ENCODE results near the gene CTTNBP2NL. TPM values are rescaled to one million over a fixed set of nuclear protein-coding genes. Genes with fewer than 3 reads are reported as not detected.

The CTTNBP2NL gene
- total and polyA plus RNA-seq, 2 of the 4 experiments (the other 2 are of a cell fraction), result 12.4 to 22.0 TPM

DNA sequence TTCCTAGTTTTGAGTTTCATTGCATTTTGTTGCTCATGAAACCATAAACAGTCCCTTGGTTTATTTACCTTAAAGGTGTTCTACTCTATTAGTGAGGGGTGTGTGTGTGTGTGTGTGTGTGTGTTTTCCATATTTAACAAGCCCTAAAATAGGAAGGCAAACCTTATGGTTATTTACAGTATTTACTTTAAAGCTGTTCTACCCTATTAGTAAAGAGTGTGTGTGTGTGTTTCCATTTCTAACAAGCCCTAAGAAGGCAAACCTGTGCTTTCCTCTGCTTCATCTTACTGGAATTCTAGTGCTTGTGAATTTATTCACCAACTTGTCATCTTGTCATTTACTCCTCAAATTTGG lies 53.6 kb downstream of the CTTNBP2NL start:
- H2BK5ac ChIP-seq (ENCODE audit: low read depth, low read length, poor library complexity, severe bottlenecking), result peak overlapping the region; percentile 63
- in situ Hi-C loops (cut with MboI; ENCODE audit: low sequenced_read_pairs), result no loop called here
- H2BK120ac ChIP-seq (ENCODE audit: low read depth, low read length), result no peak overlapping the region
- no peaks in the 10 kb centered on the region for H3K9me3 ChIP-seq (ENCODE audit: control insufficient read depth, insufficient read depth, low read length)
- no peak overlapping the region for H3K14ac ChIP-seq (replicated peaks; ENCODE audit: low read depth, low read length)
- peaks cover 12% of the 10 kb centered on the region for H3K9me1 ChIP-seq (ENCODE audit: insufficient read depth, low read length)
- ATAC-seq (ENCODE audit: low read depth) (no peak), DNase-seq (no peak)
- dilution Hi-C loops (cut with HindIII; ENCODE audit: low sequenced_read_pairs, unreplicated experiment), result no loop called here
- H3K4me3 ChIP-seq (ENCODE audit: insufficient read depth, low read depth, low read length), result no peak overlapping the region
- BruUV-seq (replicated peaks), result no TSS peak
- no peak overlapping the region for H2AK9ac ChIP-seq (replicated peaks; ENCODE audit: low read depth, low read length, poor library complexity)
- H4K5ac ChIP-seq (ENCODE audit: low read depth, low read length), result no peak overlapping the region
- H3K79me1 ChIP-seq (ENCODE audit: low read depth in 1 of 2, low read length in 2 of 2), result peaks cover 30 to 77% of the 10 kb centered on the region in 2 experiments
- H3K4ac ChIP-seq (ENCODE audit: low read depth, low read length), result no peak overlapping the region
- peaks cover 19% of the 10 kb centered on the region for H3K36me3 ChIP-seq (ENCODE audit: control insufficient read depth, insufficient read depth, low read length)
- H4K8ac ChIP-seq (ENCODE audit: low read depth in 2 of 2, low read length in 2 of 2), result no peak overlapping the region
- intact Hi-C loops (cut with micrococcal nuclease), result loop anchor here (5.0 kb wide), 1 partner anchor 47 kb away; no protein-coding TSS in a partner anchor
- H3K27me3 ChIP-seq (ENCODE audit: control insufficient read depth, insufficient read depth, low read length), result no peaks in the 10 kb centered on the region
- no peak overlapping the region for H3K4me2 ChIP-seq (ENCODE audit: low read depth, low read length)
- no peak overlapping the region for H3K9ac ChIP-seq (ENCODE audit: low read depth, low read length)
- H3K56ac ChIP-seq (ENCODE audit: extremely low read depth, insufficient read depth, low read length), result no peak overlapping the region
- ChIA-PET POLR2A (ENCODE audit: unreplicated experiment) (no interaction called here), CTCF (interaction anchor here (0.8 kb wide), 1 partner anchor 16 kb away, joined by 3 read pairs; no protein-coding TSS in a partner anchor)
- H3K18ac ChIP-seq (ENCODE audit: low read depth, low read length), result no peak overlapping the region
- H2BK20ac ChIP-seq (ENCODE audit: low read depth, low read length), result no peak overlapping the region
- no peak overlapping the region for H2AFZ ChIP-seq (replicated peaks; ENCODE audit: low read length, poor library complexity)
- TF ChIP-seq, protein P1, sequence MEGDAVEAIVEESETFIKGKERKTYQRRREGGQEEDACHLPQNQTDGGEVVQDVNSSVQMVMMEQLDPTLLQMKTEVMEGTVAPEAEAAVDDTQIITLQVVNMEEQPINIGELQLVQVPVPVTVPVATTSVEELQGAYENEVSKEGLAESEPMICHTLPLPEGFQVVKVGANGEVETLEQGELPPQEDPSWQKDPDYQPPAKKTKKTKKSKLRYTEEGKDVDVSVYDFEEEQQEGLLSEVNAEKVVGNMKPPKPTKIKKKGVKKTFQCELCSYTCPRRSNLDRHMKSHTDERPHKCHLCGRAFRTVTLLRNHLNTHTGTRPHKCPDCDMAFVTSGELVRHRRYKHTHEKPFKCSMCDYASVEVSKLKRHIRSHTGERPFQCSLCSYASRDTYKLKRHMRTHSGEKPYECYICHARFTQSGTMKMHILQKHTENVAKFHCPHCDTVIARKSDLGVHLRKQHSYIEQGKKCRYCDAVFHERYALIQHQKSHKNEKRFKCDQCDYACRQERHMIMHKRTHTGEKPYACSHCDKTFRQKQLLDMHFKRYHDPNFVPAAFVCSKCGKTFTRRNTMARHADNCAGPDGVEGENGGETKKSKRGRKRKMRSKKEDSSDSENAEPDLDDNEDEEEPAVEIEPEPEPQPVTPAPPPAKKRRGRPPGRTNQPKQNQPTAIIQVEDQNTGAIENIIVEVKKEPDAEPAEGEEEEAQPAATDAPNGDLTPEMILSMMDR (conservative IDR thresholded peaks at IDR 0.05; ENCODE audit: low read depth, low read length), result no peak
- TF ChIP-seq CHD1 (IDR thresholded peaks at IDR 0.05; ENCODE audit: low read depth, low read length) (no peak), BHLHE40 (IDR thresholded peaks at IDR 0.05; ENCODE audit: low read depth, low read length) (no peak), CEBPB (IDR thresholded peaks at IDR 0.05; ENCODE audit: low read depth, low read length) (no peak), USF2 (IDR thresholded peaks at IDR 0.05; ENCODE audit: low read depth, low read length) (no peak), RCOR1 (IDR thresholded peaks at IDR 0.05; ENCODE audit: insufficient replicate concordance, low read length) (no peak), MAFK (IDR thresholded peaks at IDR 0.05; ENCODE audit: low read depth, low read length) (no peak), FOS (IDR thresholded peaks at IDR 0.05; ENCODE audit: low read depth, low read length) (no peak), NFE2L2 (IDR thresholded peaks at IDR 0.05; ENCODE audit: low read depth, low read length) (no peak), RFX5 (IDR thresholded peaks at IDR 0.05; ENCODE audit: low read depth, low read length) (no peak), SMC3 (IDR thresholded peaks at IDR 0.05; ENCODE audit: low read depth, low read length) (no peak), POLR2A (IDR thresholded peaks at IDR 0.05; ENCODE audit: low read depth, low read length) (no peak), MAZ (IDR thresholded peaks at IDR 0.05; ENCODE audit: borderline replicate concordance, low read depth, low read length) (no peak), RAD21 (IDR thresholded peaks at IDR 0.05; ENCODE audit: low read length) (no peak), MXI1 (IDR thresholded peaks at IDR 0.05; ENCODE audit: borderline replicate concordance, low read depth, low read length) (no peak)
- TF ChIP-seq, protein P2, sequence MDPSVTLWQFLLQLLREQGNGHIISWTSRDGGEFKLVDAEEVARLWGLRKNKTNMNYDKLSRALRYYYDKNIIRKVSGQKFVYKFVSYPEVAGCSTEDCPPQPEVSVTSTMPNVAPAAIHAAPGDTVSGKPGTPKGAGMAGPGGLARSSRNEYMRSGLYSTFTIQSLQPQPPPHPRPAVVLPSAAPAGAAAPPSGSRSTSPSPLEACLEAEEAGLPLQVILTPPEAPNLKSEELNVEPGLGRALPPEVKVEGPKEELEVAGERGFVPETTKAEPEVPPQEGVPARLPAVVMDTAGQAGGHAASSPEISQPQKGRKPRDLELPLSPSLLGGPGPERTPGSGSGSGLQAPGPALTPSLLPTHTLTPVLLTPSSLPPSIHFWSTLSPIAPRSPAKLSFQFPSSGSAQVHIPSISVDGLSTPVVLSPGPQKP (IDR thresholded peaks at IDR 0.05; ENCODE audit: borderline replicate concordance, low read depth, low read length), result no peak
- H3K4me1 ChIP-seq (ENCODE audit: control insufficient read depth, insufficient read depth, low read length), result peaks cover 13% of the 10 kb centered on the region
- no peak overlapping the region for H2BK15ac ChIP-seq (ENCODE audit: low read depth, low read length)
- no peak overlapping the region for H3K27ac ChIP-seq (ENCODE audit: insufficient read depth, low read length)
- H2AK5ac ChIP-seq (ENCODE audit: low read depth, low read length), result no peak overlapping the region
- H4K91ac ChIP-seq (ENCODE audit: insufficient read depth, low read depth, low read length), result no peak overlapping the region
- no peak overlapping the region for H3K23ac ChIP-seq (ENCODE audit: low read depth, low read length)
- peaks cover 44% of the 10 kb centered on the region for H4K20me1 ChIP-seq (ENCODE audit: insufficient read depth, low read length)
